WTC11 (cell line): ENCODE results near the gene NLRC5. TPM values are rescaled to one million over a fixed set of nuclear protein-coding genes. Genes with fewer than 3 reads are reported as not detected.

ENCODE experiments used
- ATAC-seq: fragments of 200-7000 bp; cut with Tn5 transposase; 2 replicates; pipeline ENCODE4 v1.10.0; 2021; ENCODE audit warnings: mild to moderate bottlenecking, moderate library complexity
- CTCF ChIA-PET: fragments of 300-600 bp; sonication (Branson Sonifier 250); formaldehyde crosslinking; loops from one replicate; lab custom pipeline; 2021; ENCODE audit warnings: antibody characterized with exemption; lab: Charles Lee
- POLR2A ChIA-PET: fragments of 350-600 bp; sonication (Branson Sonifier 250); formaldehyde crosslinking; loops from one replicate; lab custom pipeline; 2021; ENCODE audit warnings: antibody characterized with exemption; lab: Charles Lee
- DNase-seq: peaks from one replicate; pipeline ENCODE4 v3.0.0; 2021; ENCODE audit warnings: low spot score
- H3K27ac Mint-ChIP-seq: 2 replicates; pipeline ENCODE4 v1.8.0; 2021; ENCODE audit warnings: mixed read lengths
- H3K27me3 Mint-ChIP-seq: 2 replicates; pipeline ENCODE4 v1.8.0; 2021; ENCODE audit warnings: low read depth, mild to moderate bottlenecking, moderate library complexity, mixed read lengths
- H3K36me3 Mint-ChIP-seq: 2 replicates; pipeline ENCODE4 v1.8.0; 2021; ENCODE audit warnings: mixed read lengths
- H3K4me1 Mint-ChIP-seq: 2 replicates; pipeline ENCODE4 v1.8.0; 2022; ENCODE audit warnings: mixed read lengths
- H3K4me3 Mint-ChIP-seq: 2 replicates; pipeline ENCODE4 v1.8.0; 2021; ENCODE audit warnings: mild to moderate bottlenecking, moderate library complexity, mixed read lengths
- H3K9me3 Mint-ChIP-seq: 2 replicates; pipeline ENCODE4 v1.8.0; 2021; ENCODE audit warnings: mixed read lengths
- ATF2 ChIP-seq: sonication (generic); formaldehyde crosslinking; IDR thresholded peaks from 2 replicates; pipeline ENCODE4 v1.8.1; 2022; ENCODE audit warnings: low read depth, missing genetic modification reagents, borderline replicate concordance
- CREB1 ChIP-seq: sonication (generic); formaldehyde crosslinking; IDR thresholded peaks from 2 replicates; pipeline ENCODE4 v1.8.0; 2023; ENCODE audit warnings: mild to moderate bottlenecking, missing genetic modification reagents
- E2F4 ChIP-seq: sonication (generic); formaldehyde crosslinking; IDR thresholded peaks from 2 replicates; pipeline ENCODE4 v1.8.1; 2022; ENCODE audit warnings: low read depth, mild to moderate bottlenecking, moderate library complexity, missing genetic modification reagents, borderline replicate concordance
- EMX1 ChIP-seq: fragments of 250-450 bp; sonication (Bioruptor Pico); IDR thresholded peaks from 2 replicates; pipeline ENCODE4 v1.8.0; 2021; ENCODE audit warnings: mild to moderate bottlenecking
- FOXJ3 ChIP-seq: sonication (generic); formaldehyde crosslinking; IDR thresholded peaks from 2 replicates; pipeline ENCODE4 v1.9.0; 2021; ENCODE audit warnings: missing genetic modification reagents, mild to moderate bottlenecking, borderline replicate concordance
- FOXK1 ChIP-seq: sonication (generic); formaldehyde crosslinking; IDR thresholded peaks from 2 replicates; pipeline ENCODE4 v1.8.0; 2022; ENCODE audit warnings: mild to moderate bottlenecking, moderate library complexity, missing genetic modification reagents
- GRHL2 ChIP-seq: fragments of 250-450 bp; sonication (Bioruptor Pico); IDR thresholded peaks from 2 replicates; pipeline ENCODE4 v1.8.0; 2022; ENCODE audit warnings: mild to moderate bottlenecking, moderate library complexity; ENCODE audit not compliant: insufficient replicate concordance, severe bottlenecking
- HMGA2 ChIP-seq: fragments of 250-450 bp; sonication (Bioruptor Pico); IDR thresholded peaks from 2 replicates; pipeline ENCODE4 v1.4.0; 2021; ENCODE audit warnings: mild to moderate bottlenecking, moderate library complexity
- KAT7 ChIP-seq: sonication (generic); formaldehyde crosslinking; IDR thresholded peaks from 2 replicates; pipeline ENCODE4 v1.8.1; 2023; ENCODE audit warnings: missing genetic modification reagents, mild to moderate bottlenecking, borderline replicate concordance
- MAX ChIP-seq: sonication (generic); formaldehyde crosslinking; IDR thresholded peaks from 2 replicates; pipeline ENCODE4 v1.8.0; 2022; ENCODE audit warnings: mild to moderate bottlenecking, missing genetic modification reagents
- MLX ChIP-seq: sonication (generic); formaldehyde crosslinking; IDR thresholded peaks from 2 replicates; pipeline ENCODE4 v1.8.1; 2023; ENCODE audit warnings: mild to moderate bottlenecking, missing genetic modification reagents, moderate library complexity
- MYBL2 ChIP-seq: sonication (generic); formaldehyde crosslinking; IDR thresholded peaks from 2 replicates; pipeline ENCODE4 v1.8.1; 2023; ENCODE audit warnings: mild to moderate bottlenecking, moderate library complexity, missing genetic modification reagents
- NFATC4 ChIP-seq: fragments of 250-450 bp; sonication (Bioruptor Pico); IDR thresholded peaks from 2 replicates; pipeline ENCODE4 v1.9.0; 2021; ENCODE audit warnings: mild to moderate bottlenecking
- NR3C1 ChIP-seq: sonication (generic); formaldehyde crosslinking; conservative IDR thresholded peaks from 2 replicates; pipeline ENCODE4 v1.8.1; 2023; ENCODE audit warnings: low read depth, mild to moderate bottlenecking, missing genetic modification reagents
- PRRX2 ChIP-seq: fragments of 250-450 bp; sonication (Bioruptor Pico); IDR thresholded peaks from 2 replicates; pipeline ENCODE4 v1.8.0; 2021; ENCODE audit warnings: mild to moderate bottlenecking
- STAT6 ChIP-seq: sonication (generic); formaldehyde crosslinking; conservative IDR thresholded peaks from 2 replicates; pipeline ENCODE4 v1.8.1; 2023; ENCODE audit warnings: mild to moderate bottlenecking, low read depth, missing genetic modification reagents, moderate library complexity
- TCF7 ChIP-seq: sonication (generic); formaldehyde crosslinking; IDR thresholded peaks from 2 replicates; pipeline ENCODE4 v1.8.0; 2022; ENCODE audit warnings: mild to moderate bottlenecking, low read depth, missing genetic modification reagents, moderate library complexity
- TEAD1 ChIP-seq: sonication (generic); formaldehyde crosslinking; IDR thresholded peaks from 2 replicates; pipeline ENCODE4 v1.8.0; 2022; ENCODE audit warnings: mild to moderate bottlenecking, missing genetic modification reagents
- TEAD4 ChIP-seq: sonication (generic); formaldehyde crosslinking; IDR thresholded peaks from 2 replicates; pipeline ENCODE4 v1.8.0; 2022; ENCODE audit warnings: mild to moderate bottlenecking, missing genetic modification reagents
- ZMAT4 ChIP-seq: fragments of 250-450 bp; sonication (Bioruptor Pico); IDR thresholded peaks from 2 replicates; pipeline ENCODE4 v1.9.0; 2021; ENCODE audit warnings: mild to moderate bottlenecking
- ZNF396 ChIP-seq: fragments of 250-450 bp; sonication (Bioruptor Pico); IDR thresholded peaks from 2 replicates; pipeline ENCODE4 v1.8.0; 2021; ENCODE audit warnings: mild to moderate bottlenecking, moderate library complexity, borderline replicate concordance
- ZNF425 ChIP-seq: fragments of 250-450 bp; sonication (Bioruptor Pico); conservative IDR thresholded peaks from 2 replicates; pipeline ENCODE4 v1.9.0; 2021; ENCODE audit warnings: mild to moderate bottlenecking
- total RNA-seq: library from RNA; stranded (reverse); gene quantifications from 3 replicates; pipeline ENCODE4 v1.2.3, GENCODE V29; 2021

The NLRC5 gene
- total RNA-seq, 1 experiment from 2014 or later: 2.8 TPM

- Mint-ChIP-seq H3K36me3 (peaks cover 10% of the 10 kb centered on the region; the same call in 1 of the 2 replicates), H3K9me3 (no peaks in the 10 kb centered on the region), H3K4me1 (peaks cover 14% of the 10 kb centered on the region), H3K4me3 (no peak overlapping the region), H3K27ac (no peak overlapping the region), H3K27me3 (no peaks in the 10 kb centered on the region; the same call in 1 of the 2 replicates)
- TF ChIP-seq FOXK1 (CRISPR knock-in tag) (no peak), ATF2 (no peak), TEAD4 (CRISPR knock-in tag) (no peak), GRHL2 (no peak)
- ChIA-PET CTCF (interaction anchor here (1.2 to 1.8 kb wide), 2 partner anchors 81 to 98 kb away, joined by 3 to 4 read pairs; no protein-coding TSS in a partner anchor), POLR2A (interaction anchor here (1.6 kb wide), 1 partner anchor 15 kb away, joined by 4 read pairs; no protein-coding TSS in a partner anchor)
- DNase-seq (no peak), ATAC-seq (no peak)
Observed at GRCh38 chr16:56948234-56948633, 41.1 kb upstream of the NLRC5 start.

GRCh38 chr16:56950051-56950450 is 39.3 kb upstream of the NLRC5 start:
- POLR2A ChIA-PET: no interaction called here
- no peaks in the 10 kb centered on the region for H3K36me3 Mint-ChIP-seq
- no peak for TF ChIP-seq KAT7
- no peak for TF ChIP-seq NR3C1
- TF ChIP-seq FOXJ3 (CRISPR knock-in tag): no peak
- no peak for TF ChIP-seq TEAD1 (CRISPR knock-in tag)
- TF ChIP-seq MYBL2 (CRISPR knock-in tag): no peak
- no peak for TF ChIP-seq NFATC4 (CRISPR knock-in tag)
- no peak for TF ChIP-seq MLX (CRISPR knock-in tag)
- TF ChIP-seq ZNF396 (CRISPR knock-in tag): no peak
- TF ChIP-seq, all 79 proteins: peak for 0
- ATAC-seq: no peak
- CTCF ChIA-PET: no interaction called here
- H3K4me3 Mint-ChIP-seq: no peak overlapping the region
- H3K27ac Mint-ChIP-seq: no peak overlapping the region
- H3K9me3 Mint-ChIP-seq: peaks cover under 1% of the 10 kb centered on the region; the same call in 1 of the 2 replicates
- H3K27me3 Mint-ChIP-seq: no peaks in the 10 kb centered on the region; the same call in 1 of the 2 replicates
- H3K4me1 Mint-ChIP-seq: peaks cover 11% of the 10 kb centered on the region
- no peak for DNase-seq

- TF ChIP-seq TCF7 (no peak), NFATC4 (CRISPR knock-in tag) (no peak), CREB1 (CRISPR knock-in tag) (no peak), PRRX2 (CRISPR knock-in tag) (no peak), ZMAT4 (CRISPR knock-in tag) (no peak), EMX1 (CRISPR knock-in tag) (no peak), ZNF425 (no peak), MAX (no peak), STAT6 (CRISPR knock-in tag) (no peak), HMGA2 (no peak), E2F4 (CRISPR knock-in tag) (no peak), ATF2 (no peak)
- POLR2A ChIA-PET: no interaction called here
- Mint-ChIP-seq H3K4me3 (no peak overlapping the region), H3K9me3 (peaks cover 3% of the 10 kb centered on the region; the same call in 1 of the 2 replicates), H3K4me1 (peaks cover 10% of the 10 kb centered on the region), H3K27ac (no peak overlapping the region), H3K27me3 (no peaks in the 10 kb centered on the region; the same call in 1 of the 2 replicates), H3K36me3 (no peaks in the 10 kb centered on the region)
- DNase-seq (no peak), ATAC-seq (no peak)
- CTCF ChIA-PET: interaction anchor here (0.7 to 0.9 kb wide), 2 partner anchors 14 to 98 kb away, joined by 3 read pairs; no protein-coding TSS in a partner anchor
Observed at GRCh38 chr16:56950455-56950854, 38.9 kb upstream of the NLRC5 start.
